Bronchial epithelial cell (primary cell): Measurements from ENCODE around the gene DYNLL2. TPM values are rescaled to one million over a fixed set of nuclear protein-coding genes. Genes with fewer than 3 reads are reported as not detected.
"Not testable (repeated sequence)": the region's sequence is repeated elsewhere in the genome, so short reads cannot be mapped to it uniquely, and the experiment has no call there.

Experiments
- DNase-seq: peaks from one replicate; pipeline ENCODE4 v3.0.0-alpha.2; 2010; ENCODE audit warnings: low read depth
- FAIRE-seq: peaks from 2 replicates; lab custom pipeline; 2011; peaks lifted over from hg19 to GRCh38; lab: Jason Lieb, UNC
- H3K27me3 ChIP-seq: 2 replicates; pipeline ENCODE4 v1.5.1; 2011; ENCODE audit warnings: low read length; ENCODE audit not compliant: control insufficient read depth, insufficient read depth
- H3K36me3 ChIP-seq: 2 replicates; pipeline ENCODE4 v1.5.1; 2011; ENCODE audit warnings: low read length; ENCODE audit not compliant: control insufficient read depth, insufficient read depth
- H3K4me3 ChIP-seq: 2 replicates; pipeline ENCODE4 v1.5.1; 2011; ENCODE audit warnings: mild to moderate bottlenecking, low read depth, low read length, control low read depth
- CTCF ChIP-seq: IDR thresholded peaks from 2 replicates; pipeline ENCODE4 v1.5.1; 2011; ENCODE audit warnings: mild to moderate bottlenecking, moderate library complexity, low read length, control low read depth, inconsistent platforms; ENCODE audit not compliant: insufficient read depth, severe bottlenecking
- total RNA-seq: library from RNA; depleted of rRNA; stranded (reverse); fragments of >200 nt; gene quantifications from 2 replicates; pipeline ENCODE4 v1.2.1, GENCODE V29; 2014

Gene DYNLL2
- total RNA-seq, 1 donor from 2014 or later, result 16.8 TPM

- DNase-seq (no peak), FAIRE-seq (no peak)
- Histone ChIP-seq H3K27me3 (no peaks in the 10 kb centered on the region), H3K36me3 (no peaks in the 10 kb centered on the region), H3K4me3 (no peak overlapping the region)
- no peak for TF ChIP-seq CTCF
These were observed 21.5 kb upstream of the DYNLL2 start for GRCh38 chr17:58061672-58062071.

GRCh38 chr17:58065238-58065637, 18.0 kb upstream of the DYNLL2 start:
- no peaks in the 10 kb centered on the region for H3K36me3 ChIP-seq
- TF ChIP-seq CTCF, result no peak
- no peak overlapping the region for H3K4me3 ChIP-seq
- FAIRE-seq (no peak), DNase-seq (no peak)
- H3K27me3 ChIP-seq, result no peaks in the 10 kb centered on the region

- Histone ChIP-seq H3K36me3 (no peaks in the 10 kb centered on the region), H3K27me3 (no peaks in the 10 kb centered on the region), H3K4me3 (no peak overlapping the region)
- FAIRE-seq, result no peak
- TF ChIP-seq CTCF, result no peak
- DNase-seq, result no peak
These were observed 16.8 kb upstream of the DYNLL2 start for GRCh38 chr17:58066401-58066800.

GRCh38 chr17:58072862-58073261, 10.4 kb upstream of the DYNLL2 start:
- FAIRE-seq (no peak), DNase-seq (no peak)
- TF ChIP-seq CTCF, result no peak
- no peaks in the 10 kb centered on the region for H3K36me3 ChIP-seq
- H3K27me3 ChIP-seq, result no peaks in the 10 kb centered on the region
- no peak overlapping the region for H3K4me3 ChIP-seq

- H3K36me3 ChIP-seq, H3K4me3 ChIP-seq, DNase-seq, H3K27me3 ChIP-seq, FAIRE-seq: not testable (repeated sequence)
These were observed 10.0 kb upstream of the DYNLL2 start for GRCh38 chr17:58073266-58073665.

GRCh38 chr17:58074406-58074805, 8.8 kb upstream of the DYNLL2 start:
- H3K36me3 ChIP-seq, DNase-seq, H3K27me3 ChIP-seq, FAIRE-seq, H3K4me3 ChIP-seq: not testable (repeated sequence)

GRCh38 chr17:58079300-58080033, 3.8 kb upstream of the DYNLL2 start:
- DNase-seq (no peak), FAIRE-seq (no peak)
- no peak for TF ChIP-seq CTCF
- Histone ChIP-seq H3K27me3 (no peaks in the 10 kb centered on the region), H3K36me3 (no peaks in the 10 kb centered on the region), H3K4me3 (no peak overlapping the region)
